Measurements from ENCODE around the gene ERGIC3.
"Not testable (repeated sequence)": the region's sequence is repeated elsewhere in the genome, so short reads cannot be mapped to it uniquely, and the experiment has no call there.

ERGIC3 gene

GRCh38 chr20:35551503-35551902 lies 9.6 kb downstream of the ERGIC3 start:
- no peak for DNase-seq (ENCODE audit: low read depth)
- in situ Hi-C loops (cut with HindIII; ENCODE audit: low sequenced_read_pairs): no loop called here
- no peak overlapping the region for H3K4me3 ChIP-seq (ENCODE audit: low read depth, low read length)
- TF ChIP-seq CTCF (IDR thresholded peaks at IDR 0.05; ENCODE audit: low read depth, low read length, missing control alignments): no peak

- no peak for DNase-seq (ENCODE audit: low read depth)
- no peak for TF ChIP-seq CTCF (IDR thresholded peaks at IDR 0.05; ENCODE audit: low read depth, low read length, missing control alignments)
- no peak overlapping the region for H3K4me3 ChIP-seq (ENCODE audit: low read depth, low read length)
- in situ Hi-C loops (cut with HindIII; ENCODE audit: low sequenced_read_pairs): no loop called here
Observed at GRCh38 chr20:35552914-35553313, 11.0 kb downstream of the ERGIC3 start.

GRCh38 chr20:35555461-35555860 lies 13.6 kb downstream of the ERGIC3 start:
- in situ Hi-C loops (cut with HindIII; ENCODE audit: low sequenced_read_pairs); DNase-seq (ENCODE audit: low read depth); H3K4me3 ChIP-seq (ENCODE audit: low read depth, low read length): not testable (repeated sequence)

GRCh38 chr20:35555951-35556645 lies 14.2 kb downstream of the ERGIC3 start:
- H3K4me3 ChIP-seq (ENCODE audit: low read depth, low read length): no peak overlapping the region
- in situ Hi-C loops (cut with HindIII; ENCODE audit: low sequenced_read_pairs): no loop called here
- DNase-seq (ENCODE audit: low read depth): no peak
- no peak for TF ChIP-seq CTCF (IDR thresholded peaks at IDR 0.05; ENCODE audit: low read depth, low read length, missing control alignments)

- no peak overlapping the region for H3K4me3 ChIP-seq (ENCODE audit: low read depth, low read length)
- no peak for TF ChIP-seq CTCF (IDR thresholded peaks at IDR 0.05; ENCODE audit: low read depth, low read length, missing control alignments)
- no peak for DNase-seq (ENCODE audit: low read depth)
- in situ Hi-C loops (cut with HindIII; ENCODE audit: low sequenced_read_pairs): no loop called here
Observed at GRCh38 chr20:35556871-35557270, 15.0 kb downstream of the ERGIC3 start.

- no peak overlapping the region for H3K4me3 ChIP-seq (ENCODE audit: low read depth, low read length)
- in situ Hi-C loops (cut with HindIII; ENCODE audit: low sequenced_read_pairs): no loop called here
- no peak for DNase-seq (ENCODE audit: low read depth)
- TF ChIP-seq CTCF (IDR thresholded peaks at IDR 0.05; ENCODE audit: low read depth, low read length, missing control alignments): no peak
Observed at GRCh38 chr20:35558451-35558850, 16.6 kb downstream of the ERGIC3 start.

- in situ Hi-C loops (cut with HindIII; ENCODE audit: low sequenced_read_pairs): no loop called here
- DNase-seq (ENCODE audit: low read depth): no peak
- H3K4me3 ChIP-seq (ENCODE audit: low read depth, low read length): no peak overlapping the region
- TF ChIP-seq CTCF (IDR thresholded peaks at IDR 0.05; ENCODE audit: low read depth, low read length, missing control alignments): no peak
Observed at GRCh38 chr20:35559042-35559693, 17.3 kb downstream of the ERGIC3 start.

Measured in astrocyte of the cerebellum (primary cell).